H1 (cell line): Measurements from ENCODE around the gene LRP8. TPM values are rescaled to one million over a fixed set of nuclear protein-coding genes. Genes with fewer than 3 reads are reported as not detected.

Experiments
- CTCF ChIA-PET: fragments of 300-600 bp; sonication (Branson Sonifier 250); formaldehyde crosslinking; loops from one replicate; lab custom pipeline; 2021; ENCODE audit not compliant: partially characterized antibody; lab: Charles Lee
- POLR2A ChIA-PET: fragments of 300-600 bp; sonication (Branson Sonifier 250); formaldehyde crosslinking; loops from one replicate; lab custom pipeline; 2021; ENCODE audit warnings: inconsistent platforms; ENCODE audit not compliant: partially characterized antibody; lab: Charles Lee
- DNase-seq, 2 experiments: peaks; one replicate each; pipeline versions ENCODE4 v3.0.0 to v3.0.0-alpha.2; 2010 to 2022; ENCODE audit warnings: low spot score in 2 of 2, low read depth in 1 of 2, mixed read lengths in 1 of 2
- FAIRE-seq: peaks from 2 replicates; lab custom pipeline; 2011; peaks lifted over from hg19 to GRCh38; lab: Jason Lieb, UNC
- H2AFZ ChIP-seq: 2 replicates; pipeline ENCODE4 v1.8.1; 2012; ENCODE audit warnings: low read length, inconsistent platforms
- H2AK5ac ChIP-seq: 2 replicates; pipeline ENCODE4 v1.6.1; 2013; ENCODE audit warnings: low read depth, low read length
- H2BK120ac ChIP-seq: replicated peaks from 2 replicates; pipeline ENCODE3; 2013; ENCODE audit warnings: low read depth, low read length, inconsistent platforms
- H2BK12ac ChIP-seq: 2 replicates; pipeline ENCODE4 v1.6.1; 2013; ENCODE audit warnings: low read depth, low read length
- H2BK15ac ChIP-seq: 2 replicates; pipeline ENCODE4 v1.6.1; 2013; ENCODE audit warnings: low read length
- H2BK20ac ChIP-seq: 2 replicates; pipeline ENCODE4 v1.6.1; 2013; ENCODE audit warnings: low read length
- H2BK5ac ChIP-seq: 2 replicates; pipeline ENCODE4 v1.6.1; 2013; ENCODE audit warnings: low read depth, low read length
- H3K14ac ChIP-seq: 2 replicates; pipeline ENCODE4 v1.6.1; 2013; ENCODE audit warnings: inconsistent platforms; ENCODE audit not compliant: insufficient read length
- H3K18ac ChIP-seq: 2 replicates; pipeline ENCODE4 v1.6.1; 2013; ENCODE audit warnings: low read length; ENCODE audit errors: extremely low read depth
- H3K23ac ChIP-seq: 2 replicates; pipeline ENCODE4 v1.6.1; 2013; ENCODE audit warnings: inconsistent platforms; ENCODE audit not compliant: insufficient read length
- H3K23me2 ChIP-seq: 2 replicates; pipeline ENCODE4 v1.6.1; 2013; ENCODE audit warnings: low read depth, low read length
- H3K27ac ChIP-seq: 2 replicates; pipeline ENCODE4 v1.6.1; 2011; ENCODE audit warnings: low read depth, low read length, inconsistent platforms
- H3K27me3 ChIP-seq, 4 experiments: replicated peaks in 1 of 4; 1 replicate in 1 of 4; 2 replicates in 3 of 4; pipeline versions ENCODE4 v1.6.1 to v1.8.1; 2011 to 2013; ENCODE audit warnings: low read length in 3 of 4, mild to moderate bottlenecking in 3 of 4, inconsistent platforms in 2 of 4, mixed read lengths in 2 of 4, moderate library complexity in 1 of 4; ENCODE audit not compliant: control insufficient read depth in 3 of 4, insufficient read depth in 3 of 4; ENCODE audit errors: extremely low read depth in 1 of 4
- H3K36me3 ChIP-seq, 4 experiments: 2 replicates each; pipeline versions ENCODE4 v1.6.1 to v1.8.1; 2011 to 2013; ENCODE audit warnings: mild to moderate bottlenecking in 4 of 4, low read length in 3 of 4, moderate library complexity in 2 of 4, control low read depth in 1 of 4, inconsistent platforms in 1 of 4; ENCODE audit not compliant: insufficient read depth in 4 of 4, control insufficient read depth in 2 of 4
- H3K4ac ChIP-seq: replicated peaks from 2 replicates; pipeline ENCODE3; 2013; ENCODE audit warnings: low read length, low read depth, mixed read lengths, inconsistent platforms; ENCODE audit not compliant: insufficient read length
- H3K4me1 ChIP-seq, 4 experiments: replicated peaks in 1 of 4; 1 replicate in 1 of 4; 2 replicates in 3 of 4; pipeline versions ENCODE4 v1.6.1 to v1.8.1; 2011 to 2013; ENCODE audit warnings: low read length in 3 of 4, inconsistent platforms in 2 of 4, mixed read lengths in 1 of 4; ENCODE audit not compliant: insufficient read depth in 4 of 4, control insufficient read depth in 3 of 4
- H3K4me2 ChIP-seq, 2 experiments: 2 replicates each; pipeline versions ENCODE4 v1.6.1 to v1.8.1; 2011 to 2013; ENCODE audit warnings: low read depth in 2 of 2, low read length in 2 of 2, control low read depth in 1 of 2, inconsistent platforms in 1 of 2, mild to moderate bottlenecking in 1 of 2; ENCODE audit not compliant: insufficient read depth in 1 of 2
- H3K4me3 ChIP-seq, 4 experiments: fragments of 200-600, 300-600 bp in 1 of 4; sonication (generic), shearing (Covaris generic), sonication (Bioruptor Twin) in 1 of 4; 2 replicates each; pipeline versions ENCODE4 v1.5.1 to v1.8.1; 2011 to 2016; ENCODE audit warnings: low read length in 4 of 4, low read depth in 3 of 4, control low read depth in 2 of 4, inconsistent platforms in 2 of 4, mild to moderate bottlenecking in 2 of 4, mixed read lengths in 1 of 4, moderate library complexity in 1 of 4; ENCODE audit not compliant: insufficient read depth in 2 of 4; ENCODE audit errors: extremely low read depth in 1 of 4
- H3K56ac ChIP-seq: replicated peaks from 2 replicates; pipeline ENCODE3; 2013; ENCODE audit warnings: low read depth, mild to moderate bottlenecking, mixed read lengths, low read length, inconsistent platforms; ENCODE audit not compliant: insufficient read length
- H3K79me1 ChIP-seq: 2 replicates; pipeline ENCODE4 v1.6.1; 2013; ENCODE audit warnings: low read depth, low read length, control low read depth
- H3K79me2 ChIP-seq, 2 experiments: 2 replicates each; pipeline versions ENCODE4 v1.6.1 to v1.8.1; 2012 to 2013; ENCODE audit warnings: low read length in 2 of 2, mild to moderate bottlenecking in 2 of 2, inconsistent platforms in 1 of 2; ENCODE audit not compliant: insufficient read depth in 2 of 2, control insufficient read depth in 1 of 2
- H3K9ac ChIP-seq, 4 experiments: replicated peaks in 1 of 4; 1 replicate in 1 of 4; 2 replicates in 3 of 4; pipeline versions ENCODE4 v1.6.1 to v1.8.1; 2011 to 2013; ENCODE audit warnings: low read depth in 3 of 4, low read length in 3 of 4, control low read depth in 2 of 4, mild to moderate bottlenecking in 2 of 4, moderate library complexity in 2 of 4, inconsistent platforms in 1 of 4; ENCODE audit errors: extremely low read depth in 1 of 4
- H3K9me3 ChIP-seq, 2 experiments: 2 replicates each; pipeline versions ENCODE4 v1.6.1 to v1.8.1; 2012 to 2013; ENCODE audit warnings: mild to moderate bottlenecking in 2 of 2, moderate library complexity in 2 of 2, control low read depth in 1 of 2, inconsistent platforms in 1 of 2, low read depth in 1 of 2, low read length in 1 of 2, mixed read lengths in 1 of 2; ENCODE audit not compliant: insufficient read depth in 2 of 2
- H4K20me1 ChIP-seq, 2 experiments: replicated peaks in 1 of 2; 2 replicates each; pipeline versions ENCODE3 to v1.8.1; 2011 to 2013; ENCODE audit warnings: inconsistent platforms in 2 of 2, low read length in 2 of 2, mild to moderate bottlenecking in 1 of 2; ENCODE audit not compliant: insufficient read depth in 2 of 2, control insufficient read depth in 1 of 2
- H4K5ac ChIP-seq: 2 replicates; pipeline ENCODE4 v1.6.1; 2013; ENCODE audit warnings: low read length, low read depth, mixed read lengths, inconsistent platforms; ENCODE audit not compliant: insufficient read length
- H4K8ac ChIP-seq: 2 replicates; pipeline ENCODE4 v1.8.0; 2013; ENCODE audit warnings: mild to moderate bottlenecking, moderate library complexity, low read length, inconsistent platforms; ENCODE audit not compliant: insufficient read depth; ENCODE audit errors: extremely low read depth
- H4K91ac ChIP-seq: replicated peaks from 2 replicates; pipeline ENCODE3; 2013; ENCODE audit warnings: low read length, mixed read lengths, inconsistent platforms; ENCODE audit not compliant: insufficient read length
- CBX5 ChIP-seq: fragments of 300-800, 300-1000 bp; sonication (generic); IDR thresholded peaks from 2 replicates; pipeline ENCODE4 v1.7.1; 2016; ENCODE audit warnings: antibody characterized with exemption, low read length, low read depth
- CHD1 ChIP-seq: IDR thresholded peaks from 2 replicates; pipeline ENCODE4 v1.6.1; 2012; ENCODE audit warnings: low read depth, low read length, improper control_type of control experiment
- CTBP2 ChIP-seq: IDR thresholded peaks from 2 replicates; pipeline ENCODE4 v1.7.0; 2011; ENCODE audit warnings: borderline replicate concordance, mild to moderate bottlenecking, moderate library complexity, mixed read lengths, low read length; ENCODE audit not compliant: insufficient read depth, insufficient read length
- WGBS, 2 experiments: shearing (Covaris generic) in 1 of 2; methylation state at CpG; one replicate each; pipeline versions ENCODE4 v1.1.6 to v1.1.7; 2013 to 2015; ENCODE audit warnings: low lambda C conversion rate in 2 of 2, mixed read lengths in 2 of 2, inconsistent platforms in 1 of 2, low coverage in 1 of 2, missing lambda C conversion rate in 1 of 2; ENCODE audit not compliant: insufficient replicate concordance in 2 of 2, insufficient coverage in 1 of 2, insufficient read length in 1 of 2; ENCODE audit errors: extremely low coverage in 1 of 2, missing lambda C conversion rate in 1 of 2; 5-methylcytosine and 5-hydroxymethylcytosine counted together
- polyA plus RNA-seq, 7 experiments: library from polyadenylated mRNA; depleted of rRNA in 3 of 7; stranded (reverse) in 5 of 7; unstranded in 2 of 7; fragments of >200 nt in 5 of 7; fragments of 200-250 nt in 2 of 7; gene quantifications; 1 replicate in 5 of 7; 2 replicates in 1 of 7; 4 replicates in 1 of 7; pipeline versions ENCODE4 v1.2.1 to v1.2.3, GENCODE V29; 2011 to 2013; ENCODE audit warnings: missing spikeins in 2 of 7, mixed read lengths in 2 of 7
- total RNA-seq: library from RNA; stranded (reverse); fragmentation: NEBNext Ultra II Directional; extraction: Animal tissue kit (Norgen Biotek cat#: 25700); gene quantifications from 2 replicates; pipeline ENCODE4 v1.2.1, GENCODE V29; 2021

The LRP8 gene
- total and polyA plus RNA-seq, 2 of the 8 experiments (the other 6 are each of a cell fraction or from before 2014, with no cell fraction given), result 63.2 to 66.4 TPM

GRCh38 chr1:53244141-53244540 is 83.7 kb downstream of the LRP8 start:
- 93% methylated on average over 4 of the region's 4 CpGs; no CpG with 5 or more reads in 1 of the 2 experiments for WGBS, 2 experiments
- Histone ChIP-seq H4K5ac (no peak overlapping the region), H3K4me1 (no peaks in the 10 kb centered on the region; a peak in 1 of 7 replicates), H3K23me2 (no peaks in the 10 kb centered on the region), H3K79me2 (no peaks in the 10 kb centered on the region), H2BK20ac (no peak overlapping the region), H3K36me3 (peaks cover 7 to 49% (median 32%) of the 10 kb centered on the region in 4 experiments), H2AK5ac (no peak overlapping the region), H3K27ac (no peak overlapping the region), H3K14ac (no peak overlapping the region), H3K56ac (no peak overlapping the region), H3K4me2 (no peak overlapping the region), H2BK5ac (no peak overlapping the region), H2BK120ac (no peak overlapping the region), H3K4me3 (no peak overlapping the region), H2BK15ac (no peak overlapping the region), H3K27me3 (no peaks in the 10 kb centered on the region; a peak in 1 of 7 replicates), H2AFZ (no peak overlapping the region), H4K20me1 (no peaks in the 10 kb centered on the region), H2BK12ac (no peak overlapping the region), H4K91ac (no peak overlapping the region), H3K23ac (no peak overlapping the region), H3K18ac (no peak overlapping the region), H3K9ac (no peak overlapping the region), H3K4ac (no peak overlapping the region), H3K9me3 (no peaks in the 10 kb centered on the region), H3K79me1 (no peaks in the 10 kb centered on the region), H4K8ac (no peak overlapping the region)
- TF ChIP-seq CBX5 (no peak), CTBP2 (no peak), CHD1 (no peak)
- DNase-seq (no peak), FAIRE-seq (no peak)
- ChIA-PET CTCF (interaction anchor here (1.8 kb wide), 1 partner anchor 149 kb away, joined by 7 read pairs; no protein-coding TSS in a partner anchor), POLR2A (interaction anchor here (1.2 to 1.3 kb wide), 2 partner anchors 10 to 25 kb away, joined by 3 read pairs; no protein-coding TSS in a partner anchor)
